Fibroblast of lung (primary cell): ENCODE measurements around the gene LAMA5. TPM values are rescaled to one million over a fixed set of nuclear protein-coding genes. Genes with fewer than 3 reads are reported as not detected.

Experiments used
- DNase-seq, 2 donors: peaks; one replicate each; pipeline versions ENCODE4 v3.0.0 to v3.0.0-alpha.2; 2010; ENCODE audit warnings: low read depth in 2 of 2
- H2AFZ ChIP-seq: 2 replicates; pipeline ENCODE4 v1.5.1; 2012; ENCODE audit warnings: low read length, control low read depth, inconsistent platforms
- H3K27ac ChIP-seq: 2 replicates; pipeline ENCODE4 v1.5.1; 2011; ENCODE audit warnings: low read length, control low read depth; ENCODE audit not compliant: insufficient read depth
- H3K27me3 ChIP-seq: 2 replicates; pipeline ENCODE4 v1.5.1; 2011; ENCODE audit warnings: mild to moderate bottlenecking, low read length; ENCODE audit not compliant: control insufficient read depth, insufficient read depth
- H3K36me3 ChIP-seq: 2 replicates; pipeline ENCODE4 v1.5.1; 2011; ENCODE audit warnings: low read length; ENCODE audit not compliant: control insufficient read depth, insufficient read depth
- H3K4me1 ChIP-seq: 2 replicates; pipeline ENCODE4 v1.5.1; 2011; ENCODE audit warnings: low read length; ENCODE audit not compliant: control insufficient read depth, insufficient read depth; ENCODE audit errors: extremely low read depth
- H3K4me2 ChIP-seq: 2 replicates; pipeline ENCODE4 v1.5.1; 2011; ENCODE audit warnings: low read length, control low read depth; ENCODE audit not compliant: insufficient read depth; ENCODE audit errors: extremely low read depth
- H3K4me3 ChIP-seq, 4 experiments: fragments of 200-600 bp in 1 of 4; sonication (generic) in 1 of 4; replicated peaks in 1 of 4; 2 replicates each; pipeline ENCODE4 v1.5.1; 2011 to 2016; ENCODE audit warnings: low read length in 4 of 4, low read depth in 3 of 4, mild to moderate bottlenecking in 3 of 4, control low read depth in 2 of 4, inconsistent platforms in 1 of 4, mixed read lengths in 1 of 4; ENCODE audit not compliant: insufficient read depth in 1 of 4; ENCODE audit errors: control extremely low read depth in 1 of 4
- H3K79me2 ChIP-seq: 2 replicates; pipeline ENCODE4 v1.5.1; 2012; ENCODE audit warnings: mild to moderate bottlenecking, low read length, inconsistent platforms; ENCODE audit not compliant: control insufficient read depth, insufficient read depth
- H3K9ac ChIP-seq: 2 replicates; pipeline ENCODE4 v1.5.1; 2011; ENCODE audit warnings: mild to moderate bottlenecking, low read length, control low read depth; ENCODE audit not compliant: insufficient read depth
- H3K9me3 ChIP-seq: 2 replicates; pipeline ENCODE4 v1.5.1; 2012; ENCODE audit warnings: low read depth, low read length; ENCODE audit not compliant: control insufficient read depth, insufficient read depth
- H4K20me1 ChIP-seq: 2 replicates; pipeline ENCODE4 v1.5.1; 2011; ENCODE audit warnings: low read length; ENCODE audit not compliant: control insufficient read depth, insufficient read depth; ENCODE audit errors: extremely low read depth
- EZH2 ChIP-seq: IDR thresholded peaks from 2 replicates; pipeline ENCODE4 v1.5.1; 2012; ENCODE audit warnings: low read length, control low read depth, mild to moderate bottlenecking; ENCODE audit errors: missing control alignments
- polyA plus RNA-seq, 2 donors: library from polyadenylated mRNA; depleted of rRNA in 1 of 2; stranded (reverse) in 1 of 2; unstranded in 1 of 2; fragments of >200 nt; gene quantifications; 2 replicates each; pipeline ENCODE4 v1.2.1, GENCODE V29; 2011 to 2012; ENCODE audit warnings: missing spikeins in 1 of 2
- total RNA-seq: library from RNA; depleted of rRNA; stranded (reverse); fragments of >200 nt; gene quantifications from 2 replicates; pipeline ENCODE4 v1.2.1, GENCODE V29; 2014
- TF ChIP-seq, protein P1 (sequence below), 2 donors: IDR thresholded peaks in 1 of 2; conservative IDR thresholded peaks in 1 of 2; 1 replicate in 1 of 2; 2 replicates in 1 of 2; pipeline ENCODE4 v1.5.1; 2011 to 2012; ENCODE audit warnings: low read length in 2 of 2, control low read depth in 1 of 2, inconsistent platforms in 1 of 2, low read depth in 1 of 2, mild to moderate bottlenecking in 1 of 2

LAMA5 gene
- total and polyA plus RNA-seq, 2 donors (not counting 1 experiment from before 2014, with no cell fraction given) = 1.5 to 81.6 TPM

DNA sequence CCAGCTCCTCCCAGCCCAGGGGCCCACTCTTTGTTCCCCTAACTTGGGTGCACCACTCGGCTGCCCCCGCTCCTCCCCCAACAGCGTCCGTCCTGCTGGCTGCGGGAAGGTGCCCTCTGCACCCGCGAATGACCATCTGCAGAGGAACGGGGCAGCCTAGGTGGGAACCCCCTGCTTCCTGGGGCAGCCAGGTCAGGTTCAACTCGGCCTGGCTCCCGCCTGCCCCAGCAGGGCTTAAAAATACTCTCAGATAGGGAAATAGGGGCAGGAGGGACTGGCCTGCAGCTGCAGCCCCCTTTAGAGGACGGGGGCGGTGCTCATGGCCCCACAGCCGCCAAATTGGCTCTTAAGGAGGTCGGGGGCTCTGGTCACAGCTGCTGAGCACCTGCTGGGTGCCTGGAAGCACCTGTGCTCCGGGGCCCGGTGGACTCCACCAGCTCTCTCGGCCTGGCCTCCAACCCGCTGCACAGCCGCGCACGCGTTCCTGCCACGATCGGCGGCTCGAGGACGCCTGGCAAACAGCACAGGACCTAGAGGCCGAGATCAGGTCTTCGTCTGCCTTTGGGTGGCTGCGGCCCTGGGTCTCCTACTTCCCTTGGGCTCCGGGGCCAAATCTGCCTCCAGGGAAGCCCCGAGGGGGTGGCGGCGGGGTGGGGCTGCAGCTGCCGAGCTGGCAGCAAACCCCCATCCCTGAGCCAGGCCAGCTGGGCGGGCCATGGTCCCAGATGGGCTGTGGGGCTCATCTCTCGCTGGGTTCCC, 700 bp upstream of the LAMA5 start:
- Histone ChIP-seq H3K4me1 (peaks cover 36% of the 10 kb centered on the region), H3K9ac (no peak overlapping the region), H3K79me2 (peaks cover 5% of the 10 kb centered on the region), H4K20me1 (no peaks in the 10 kb centered on the region), H3K9me3 (no peaks in the 10 kb centered on the region), H3K27ac (no peak overlapping the region), H3K4me3 (peak overlapping the region in 2 of 4 experiments; percentile 2 to 50), H2AFZ (no peak overlapping the region), H3K27me3 (no peaks in the 10 kb centered on the region), H3K4me2 (peak overlapping the region; percentile 64), H3K36me3 (peaks cover 2% of the 10 kb centered on the region)
- DNase-seq = no peak
- TF ChIP-seq EZH2 = no peak
- TF ChIP-seq, protein P1, sequence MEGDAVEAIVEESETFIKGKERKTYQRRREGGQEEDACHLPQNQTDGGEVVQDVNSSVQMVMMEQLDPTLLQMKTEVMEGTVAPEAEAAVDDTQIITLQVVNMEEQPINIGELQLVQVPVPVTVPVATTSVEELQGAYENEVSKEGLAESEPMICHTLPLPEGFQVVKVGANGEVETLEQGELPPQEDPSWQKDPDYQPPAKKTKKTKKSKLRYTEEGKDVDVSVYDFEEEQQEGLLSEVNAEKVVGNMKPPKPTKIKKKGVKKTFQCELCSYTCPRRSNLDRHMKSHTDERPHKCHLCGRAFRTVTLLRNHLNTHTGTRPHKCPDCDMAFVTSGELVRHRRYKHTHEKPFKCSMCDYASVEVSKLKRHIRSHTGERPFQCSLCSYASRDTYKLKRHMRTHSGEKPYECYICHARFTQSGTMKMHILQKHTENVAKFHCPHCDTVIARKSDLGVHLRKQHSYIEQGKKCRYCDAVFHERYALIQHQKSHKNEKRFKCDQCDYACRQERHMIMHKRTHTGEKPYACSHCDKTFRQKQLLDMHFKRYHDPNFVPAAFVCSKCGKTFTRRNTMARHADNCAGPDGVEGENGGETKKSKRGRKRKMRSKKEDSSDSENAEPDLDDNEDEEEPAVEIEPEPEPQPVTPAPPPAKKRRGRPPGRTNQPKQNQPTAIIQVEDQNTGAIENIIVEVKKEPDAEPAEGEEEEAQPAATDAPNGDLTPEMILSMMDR (conservative IDR thresholded peaks at IDR 0.05 in 1 of 2, IDR thresholded peaks at IDR 0.05 in 1 of 2; ENCODE audit: low read depth in 1 of 2, low read length in 2 of 2) = no peak

DNA sequence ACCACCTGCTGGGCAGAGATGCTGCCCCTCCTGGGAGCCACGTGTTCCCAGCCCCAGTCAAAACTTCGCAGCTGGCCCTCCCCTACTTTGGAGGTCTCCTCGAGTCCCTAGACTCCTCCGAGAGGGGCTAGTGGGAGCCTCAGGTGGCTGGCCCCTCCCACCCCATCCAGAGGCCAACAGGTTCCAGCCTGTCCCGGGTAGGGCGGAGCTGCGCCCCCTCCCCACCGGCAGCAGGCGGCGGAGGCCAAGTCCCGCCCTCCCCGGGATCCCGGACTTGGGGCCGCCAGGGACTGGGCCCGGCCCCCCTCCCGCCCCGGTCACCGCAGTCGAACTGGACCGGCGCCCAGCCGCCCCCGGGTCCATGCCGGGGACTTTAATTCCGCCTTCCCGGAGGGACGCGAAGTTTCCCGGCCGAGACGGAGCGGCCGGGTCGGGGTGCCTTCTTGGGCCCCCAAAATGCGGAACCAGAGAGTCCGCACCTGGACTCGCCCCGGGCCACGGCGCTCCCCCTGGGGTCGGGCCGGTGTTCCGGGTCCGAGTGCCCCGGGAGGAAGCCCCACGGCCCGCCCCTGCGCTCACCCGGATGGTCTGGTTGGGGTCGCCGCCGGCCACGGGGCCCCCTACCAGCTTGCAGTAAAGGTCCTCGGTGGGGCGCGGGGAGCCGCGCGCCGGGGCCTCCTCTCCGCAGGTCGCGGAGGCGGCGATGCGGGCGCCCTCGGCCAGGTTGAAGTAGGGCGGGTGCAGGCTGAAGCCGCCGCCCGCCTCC, 559 bp downstream of the LAMA5 start:
- Histone ChIP-seq H3K4me1 (peaks cover 36% of the 10 kb centered on the region), H3K79me2 (peaks cover 5% of the 10 kb centered on the region), H3K9ac (peak overlapping the region; percentile 53), H3K36me3 (peaks cover 5% of the 10 kb centered on the region), H3K9me3 (no peaks in the 10 kb centered on the region), H3K27ac (no peak overlapping the region), H3K27me3 (no peaks in the 10 kb centered on the region), H2AFZ (no peak overlapping the region), H4K20me1 (no peaks in the 10 kb centered on the region), H3K4me2 (peak overlapping the region; percentile 64), H3K4me3 (peak overlapping the region; percentile 48 to 85 (median 74))
- TF ChIP-seq EZH2 = peak; percentile 56
- TF ChIP-seq, protein P1 (conservative IDR thresholded peaks at IDR 0.05 in 1 of 2, IDR thresholded peaks at IDR 0.05 in 1 of 2; ENCODE audit: low read depth in 1 of 2, low read length in 2 of 2) = no peak
- DNase-seq = no peak

DNA sequence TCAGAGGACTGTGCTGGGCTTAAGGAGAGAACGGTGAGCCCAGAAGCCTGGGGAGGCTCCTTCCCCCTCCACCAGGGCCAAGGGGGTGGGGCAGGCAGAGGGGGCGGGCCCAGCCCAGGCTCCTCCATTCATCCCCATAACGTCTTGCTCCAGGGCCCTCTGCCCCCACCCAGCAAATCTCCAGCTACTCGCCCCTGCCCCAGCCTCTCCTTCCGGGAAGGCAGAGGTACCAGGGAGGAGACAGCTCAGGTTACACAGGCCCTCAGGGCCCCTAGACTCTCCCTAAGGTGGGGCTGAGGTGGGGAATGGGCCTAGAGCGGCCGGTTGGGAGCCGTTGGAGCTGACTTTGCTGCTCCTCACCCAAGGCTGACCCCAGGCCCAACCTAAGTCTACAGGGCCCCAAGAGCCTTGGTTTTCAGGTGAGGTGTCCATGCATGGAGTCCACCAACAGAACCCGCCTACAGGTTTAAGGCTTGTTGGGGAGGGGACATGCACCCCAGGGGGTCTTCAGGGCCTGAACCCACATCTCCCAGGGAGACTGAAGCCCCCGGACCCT, 1.2 kb downstream of the LAMA5 start:
- no peaks in the 10 kb centered on the region for H4K20me1 ChIP-seq
- H3K9ac ChIP-seq = no peak overlapping the region
- peak overlapping the region; percentile 64 for H3K4me2 ChIP-seq
- no peak overlapping the region for H2AFZ ChIP-seq
- peaks cover 5% of the 10 kb centered on the region for H3K36me3 ChIP-seq
- TF ChIP-seq EZH2 = no peak
- TF ChIP-seq, protein P1 (conservative IDR thresholded peaks at IDR 0.05 in 1 of 2, IDR thresholded peaks at IDR 0.05 in 1 of 2; ENCODE audit: low read depth in 1 of 2, low read length in 2 of 2) = no peak
- H3K27ac ChIP-seq = no peak overlapping the region
- peaks cover 33% of the 10 kb centered on the region for H3K4me1 ChIP-seq
- peak overlapping the region; percentile 48 to 85 (median 74) for H3K4me3 ChIP-seq
- no peak for DNase-seq
- no peaks in the 10 kb centered on the region for H3K9me3 ChIP-seq
- peaks cover 5% of the 10 kb centered on the region for H3K79me2 ChIP-seq
- no peaks in the 10 kb centered on the region for H3K27me3 ChIP-seq
